H1 (cell line): ENCODE data around the gene ANKS1B. TPM values are rescaled to one million over a fixed set of nuclear protein-coding genes. Genes with fewer than 3 reads are reported as not detected.

Experiments used
- CTCF ChIA-PET: fragments of 300-600 bp; sonication (Branson Sonifier 250); formaldehyde crosslinking; loops from one replicate; lab custom pipeline; 2021; ENCODE audit not compliant: partially characterized antibody; lab: Charles Lee
- POLR2A ChIA-PET: fragments of 300-600 bp; sonication (Branson Sonifier 250); formaldehyde crosslinking; loops from one replicate; lab custom pipeline; 2021; ENCODE audit warnings: inconsistent platforms; ENCODE audit not compliant: partially characterized antibody; lab: Charles Lee
- DNase-seq, 2 experiments: peaks; one replicate each; pipeline versions ENCODE4 v3.0.0 to v3.0.0-alpha.2; 2010 to 2022; ENCODE audit warnings: low spot score in 2 of 2, low read depth in 1 of 2, mixed read lengths in 1 of 2
- FAIRE-seq: peaks from 2 replicates; lab custom pipeline; 2011; peaks lifted over from hg19 to GRCh38; lab: Jason Lieb, UNC
- H2AFZ ChIP-seq: 2 replicates; pipeline ENCODE4 v1.8.1; 2012; ENCODE audit warnings: low read length, inconsistent platforms
- H2AK5ac ChIP-seq: 2 replicates; pipeline ENCODE4 v1.6.1; 2013; ENCODE audit warnings: low read depth, low read length
- H2BK120ac ChIP-seq: replicated peaks from 2 replicates; pipeline ENCODE3; 2013; ENCODE audit warnings: low read depth, low read length, inconsistent platforms
- H2BK12ac ChIP-seq: 2 replicates; pipeline ENCODE4 v1.6.1; 2013; ENCODE audit warnings: low read depth, low read length
- H2BK15ac ChIP-seq: 2 replicates; pipeline ENCODE4 v1.6.1; 2013; ENCODE audit warnings: low read length
- H2BK20ac ChIP-seq: 2 replicates; pipeline ENCODE4 v1.6.1; 2013; ENCODE audit warnings: low read length
- H2BK5ac ChIP-seq: 2 replicates; pipeline ENCODE4 v1.6.1; 2013; ENCODE audit warnings: low read depth, low read length
- H3K14ac ChIP-seq: 2 replicates; pipeline ENCODE4 v1.6.1; 2013; ENCODE audit warnings: inconsistent platforms; ENCODE audit not compliant: insufficient read length
- H3K18ac ChIP-seq: 2 replicates; pipeline ENCODE4 v1.6.1; 2013; ENCODE audit warnings: low read length; ENCODE audit errors: extremely low read depth
- H3K23ac ChIP-seq: 2 replicates; pipeline ENCODE4 v1.6.1; 2013; ENCODE audit warnings: inconsistent platforms; ENCODE audit not compliant: insufficient read length
- H3K23me2 ChIP-seq: 2 replicates; pipeline ENCODE4 v1.6.1; 2013; ENCODE audit warnings: low read depth, low read length
- H3K27ac ChIP-seq: 2 replicates; pipeline ENCODE4 v1.6.1; 2011; ENCODE audit warnings: low read depth, low read length, inconsistent platforms
- H3K27me3 ChIP-seq, 4 experiments: replicated peaks in 1 of 4; 1 replicate in 1 of 4; 2 replicates in 3 of 4; pipeline versions ENCODE4 v1.6.1 to v1.8.1; 2011 to 2013; ENCODE audit warnings: low read length in 3 of 4, mild to moderate bottlenecking in 3 of 4, inconsistent platforms in 2 of 4, mixed read lengths in 2 of 4, moderate library complexity in 1 of 4; ENCODE audit not compliant: control insufficient read depth in 3 of 4, insufficient read depth in 3 of 4; ENCODE audit errors: extremely low read depth in 1 of 4
- H3K36me3 ChIP-seq, 4 experiments: 2 replicates each; pipeline versions ENCODE4 v1.6.1 to v1.8.1; 2011 to 2013; ENCODE audit warnings: mild to moderate bottlenecking in 4 of 4, low read length in 3 of 4, moderate library complexity in 2 of 4, control low read depth in 1 of 4, inconsistent platforms in 1 of 4; ENCODE audit not compliant: insufficient read depth in 4 of 4, control insufficient read depth in 2 of 4
- H3K4ac ChIP-seq: replicated peaks from 2 replicates; pipeline ENCODE3; 2013; ENCODE audit warnings: low read length, low read depth, mixed read lengths, inconsistent platforms; ENCODE audit not compliant: insufficient read length
- H3K4me1 ChIP-seq, 4 experiments: replicated peaks in 1 of 4; 1 replicate in 1 of 4; 2 replicates in 3 of 4; pipeline versions ENCODE4 v1.6.1 to v1.8.1; 2011 to 2013; ENCODE audit warnings: low read length in 3 of 4, inconsistent platforms in 2 of 4, mixed read lengths in 1 of 4; ENCODE audit not compliant: insufficient read depth in 4 of 4, control insufficient read depth in 3 of 4
- H3K4me2 ChIP-seq, 2 experiments: 2 replicates each; pipeline versions ENCODE4 v1.6.1 to v1.8.1; 2011 to 2013; ENCODE audit warnings: low read depth in 2 of 2, low read length in 2 of 2, control low read depth in 1 of 2, inconsistent platforms in 1 of 2, mild to moderate bottlenecking in 1 of 2; ENCODE audit not compliant: insufficient read depth in 1 of 2
- H3K4me3 ChIP-seq, 4 experiments: fragments of 200-600, 300-600 bp in 1 of 4; sonication (generic), shearing (Covaris generic), sonication (Bioruptor Twin) in 1 of 4; 2 replicates each; pipeline versions ENCODE4 v1.5.1 to v1.8.1; 2011 to 2016; ENCODE audit warnings: low read length in 4 of 4, low read depth in 3 of 4, control low read depth in 2 of 4, inconsistent platforms in 2 of 4, mild to moderate bottlenecking in 2 of 4, mixed read lengths in 1 of 4, moderate library complexity in 1 of 4; ENCODE audit not compliant: insufficient read depth in 2 of 4; ENCODE audit errors: extremely low read depth in 1 of 4
- H3K56ac ChIP-seq: replicated peaks from 2 replicates; pipeline ENCODE3; 2013; ENCODE audit warnings: low read depth, mild to moderate bottlenecking, mixed read lengths, low read length, inconsistent platforms; ENCODE audit not compliant: insufficient read length
- H3K79me1 ChIP-seq: 2 replicates; pipeline ENCODE4 v1.6.1; 2013; ENCODE audit warnings: low read depth, low read length, control low read depth
- H3K79me2 ChIP-seq, 2 experiments: 2 replicates each; pipeline versions ENCODE4 v1.6.1 to v1.8.1; 2012 to 2013; ENCODE audit warnings: low read length in 2 of 2, mild to moderate bottlenecking in 2 of 2, inconsistent platforms in 1 of 2; ENCODE audit not compliant: insufficient read depth in 2 of 2, control insufficient read depth in 1 of 2
- H3K9ac ChIP-seq, 4 experiments: replicated peaks in 1 of 4; 1 replicate in 1 of 4; 2 replicates in 3 of 4; pipeline versions ENCODE4 v1.6.1 to v1.8.1; 2011 to 2013; ENCODE audit warnings: low read depth in 3 of 4, low read length in 3 of 4, control low read depth in 2 of 4, mild to moderate bottlenecking in 2 of 4, moderate library complexity in 2 of 4, inconsistent platforms in 1 of 4; ENCODE audit errors: extremely low read depth in 1 of 4
- H3K9me3 ChIP-seq, 2 experiments: 2 replicates each; pipeline versions ENCODE4 v1.6.1 to v1.8.1; 2012 to 2013; ENCODE audit warnings: mild to moderate bottlenecking in 2 of 2, moderate library complexity in 2 of 2, control low read depth in 1 of 2, inconsistent platforms in 1 of 2, low read depth in 1 of 2, low read length in 1 of 2, mixed read lengths in 1 of 2; ENCODE audit not compliant: insufficient read depth in 2 of 2
- H4K20me1 ChIP-seq, 2 experiments: replicated peaks in 1 of 2; 2 replicates each; pipeline versions ENCODE3 to v1.8.1; 2011 to 2013; ENCODE audit warnings: inconsistent platforms in 2 of 2, low read length in 2 of 2, mild to moderate bottlenecking in 1 of 2; ENCODE audit not compliant: insufficient read depth in 2 of 2, control insufficient read depth in 1 of 2
- H4K5ac ChIP-seq: 2 replicates; pipeline ENCODE4 v1.6.1; 2013; ENCODE audit warnings: low read length, low read depth, mixed read lengths, inconsistent platforms; ENCODE audit not compliant: insufficient read length
- H4K8ac ChIP-seq: 2 replicates; pipeline ENCODE4 v1.8.0; 2013; ENCODE audit warnings: mild to moderate bottlenecking, moderate library complexity, low read length, inconsistent platforms; ENCODE audit not compliant: insufficient read depth; ENCODE audit errors: extremely low read depth
- H4K91ac ChIP-seq: replicated peaks from 2 replicates; pipeline ENCODE3; 2013; ENCODE audit warnings: low read length, mixed read lengths, inconsistent platforms; ENCODE audit not compliant: insufficient read length
- ASH2L ChIP-seq: fragments of 200-600, 300-600 bp; sonication (generic); IDR thresholded peaks from one replicate; pipeline ENCODE4 v1.7.1; 2017; ENCODE audit warnings: low read length
- BCL11A ChIP-seq, 2 experiments: IDR thresholded peaks; one replicate each; pipeline ENCODE4 v1.6.1; 2011; ENCODE audit warnings: low read depth in 2 of 2, low read length in 2 of 2, mild to moderate bottlenecking in 2 of 2
- SIRT6 ChIP-seq: IDR thresholded peaks from one replicate; pipeline ENCODE4 v1.7.1; 2012; ENCODE audit warnings: low read length, inconsistent platforms
- SP2 ChIP-seq: IDR thresholded peaks from 2 replicates; pipeline ENCODE4 v1.6.1; 2012; ENCODE audit warnings: mild to moderate bottlenecking, low read length, inconsistent platforms
- WGBS, 2 experiments: shearing (Covaris generic) in 1 of 2; methylation state at CpG; one replicate each; pipeline versions ENCODE4 v1.1.6 to v1.1.7; 2013 to 2015; ENCODE audit warnings: low lambda C conversion rate in 2 of 2, mixed read lengths in 2 of 2, inconsistent platforms in 1 of 2, low coverage in 1 of 2, missing lambda C conversion rate in 1 of 2; ENCODE audit not compliant: insufficient replicate concordance in 2 of 2, insufficient coverage in 1 of 2, insufficient read length in 1 of 2; ENCODE audit errors: extremely low coverage in 1 of 2, missing lambda C conversion rate in 1 of 2; 5-methylcytosine and 5-hydroxymethylcytosine counted together
- polyA plus RNA-seq, 7 experiments: library from polyadenylated mRNA; depleted of rRNA in 3 of 7; stranded (reverse) in 5 of 7; unstranded in 2 of 7; fragments of >200 nt in 5 of 7; fragments of 200-250 nt in 2 of 7; gene quantifications; 1 replicate in 5 of 7; 2 replicates in 1 of 7; 4 replicates in 1 of 7; pipeline versions ENCODE4 v1.2.1 to v1.2.3, GENCODE V29; 2011 to 2013; ENCODE audit warnings: missing spikeins in 2 of 7, mixed read lengths in 2 of 7
- total RNA-seq: library from RNA; stranded (reverse); fragmentation: NEBNext Ultra II Directional; extraction: Animal tissue kit (Norgen Biotek cat#: 25700); gene quantifications from 2 replicates; pipeline ENCODE4 v1.2.1, GENCODE V29; 2021

Gene ANKS1B
- total and polyA plus RNA-seq, 2 of the 8 experiments (the other 6 are each of a cell fraction or from before 2014, with no cell fraction given) = 2.7 to 6.1 TPM

DNA sequence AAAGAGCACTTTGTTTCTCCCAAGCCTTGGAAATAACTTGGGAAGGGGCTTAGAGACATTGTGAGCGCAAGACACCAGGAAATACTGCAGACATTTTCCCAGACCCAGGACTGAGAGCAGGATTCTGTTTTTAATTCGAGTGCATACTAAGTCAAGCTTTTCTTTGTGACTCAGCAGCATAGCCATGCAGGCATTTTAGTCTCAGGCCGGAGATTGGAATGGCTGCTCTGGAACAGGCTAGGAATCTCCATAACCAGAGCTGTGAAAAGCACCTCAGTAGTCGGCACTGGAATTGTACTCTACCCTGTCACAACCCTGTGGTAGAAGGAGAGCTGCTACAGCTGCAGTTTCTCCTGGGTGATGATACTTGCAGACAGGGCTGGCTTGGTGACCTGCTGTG is 366.1 kb downstream of the ANKS1B start:
- CTCF ChIA-PET = interaction anchor here (0.9 to 8.0 kb wide), 2 partner anchors 13 to 231 kb away, joined by 4 to 102 read pairs; no protein-coding TSS in a partner anchor
- no peak for FAIRE-seq
- no peak for TF ChIP-seq ASH2L
- TF ChIP-seq SP2 = no peak
- TF ChIP-seq SIRT6 = no peak
- TF ChIP-seq BCL11A (IDR thresholded peaks at IDR 0.05; ENCODE audit: low read depth in 2 of 2, low read length in 2 of 2) = no peak

More for the DNA sequence above, 366.1 kb downstream of the ANKS1B start:
- no peaks in the 10 kb centered on the region for H4K20me1 ChIP-seq
- 90% methylated on average over 4 of the region's 4 CpGs; no CpG with 5 or more reads in 1 of the 2 experiments for WGBS, 2 experiments
- no peaks in the 10 kb centered on the region for H3K27me3 ChIP-seq
- POLR2A ChIA-PET = no interaction called here
- H4K91ac ChIP-seq = no peak overlapping the region
- no peak overlapping the region for H3K27ac ChIP-seq
- H3K23me2 ChIP-seq = no peaks in the 10 kb centered on the region
- H2BK12ac ChIP-seq = peak overlapping the region; percentile 94; the same call in 1 of the 2 replicates
- no peak overlapping the region for H3K9ac ChIP-seq
- no peaks in the 10 kb centered on the region for H3K79me2 ChIP-seq
- no peak overlapping the region for H2AK5ac ChIP-seq
- H2AFZ ChIP-seq = no peak overlapping the region
- no peak overlapping the region for H2BK120ac ChIP-seq
- no peak overlapping the region for H4K8ac ChIP-seq
- no peaks in the 10 kb centered on the region for H3K79me1 ChIP-seq
- H3K23ac ChIP-seq = no peak overlapping the region
- no peaks in the 10 kb centered on the region for H3K36me3 ChIP-seq
- H3K9me3 ChIP-seq = peaks cover 0 to 3% of the 10 kb centered on the region in 2 experiments; a peak in 1 of 4 replicates
- H4K5ac ChIP-seq = no peak overlapping the region
- no peak overlapping the region for H3K4me2 ChIP-seq
- no peak overlapping the region for H2BK15ac ChIP-seq
- no peak overlapping the region for H3K4me3 ChIP-seq
- no peak overlapping the region for H3K14ac ChIP-seq
- no peaks in the 10 kb centered on the region for H3K4me1 ChIP-seq
- no peak overlapping the region for H3K56ac ChIP-seq
- no peak overlapping the region for H3K4ac ChIP-seq
- H3K18ac ChIP-seq = no peak overlapping the region
- DNase-seq = no peak
- no peak overlapping the region for H2BK20ac ChIP-seq
- H2BK5ac ChIP-seq = no peak overlapping the region
